Measurements from ENCODE around the gene SLC35E2B.
"Not testable (repeated sequence)": the region's sequence is repeated elsewhere in the genome, so short reads cannot be mapped to it uniquely, and the experiment has no call there.

The SLC35E2B gene

GRCh38 chr1:1702506-1702905 lies 9.9 kb upstream of the SLC35E2B start:
- not testable (repeated sequence) for H3K27ac ChIP-seq (ENCODE audit: low read depth, low read length, severe bottlenecking); H3K9me3 ChIP-seq (ENCODE audit: control insufficient read depth, low read length); H3K36me3 ChIP-seq (ENCODE audit: control insufficient read depth, insufficient read depth, low read length); H3K4me3 ChIP-seq (ENCODE audit: extremely low read depth, insufficient read depth, low read length, poor library complexity, severe bottlenecking); H3K4me1 ChIP-seq (ENCODE audit: control insufficient read depth, insufficient read depth, low read length, poor library complexity, severe bottlenecking)
- WGBS, 2 experiments (ENCODE audit: insufficient coverage in 2 of 2) = no CpG with 5 or more reads among the region's 18 CpGs

- not testable (repeated sequence) for H3K9me3 ChIP-seq (ENCODE audit: control insufficient read depth, low read length); H3K4me1 ChIP-seq (ENCODE audit: control insufficient read depth, insufficient read depth, low read length, poor library complexity, severe bottlenecking); H3K4me3 ChIP-seq (ENCODE audit: extremely low read depth, insufficient read depth, low read length, poor library complexity, severe bottlenecking); H3K36me3 ChIP-seq (ENCODE audit: control insufficient read depth, insufficient read depth, low read length); H3K27ac ChIP-seq (ENCODE audit: low read depth, low read length, severe bottlenecking)
- WGBS, 2 experiments (ENCODE audit: insufficient coverage in 2 of 2) = no CpG with 5 or more reads among the region's 33 CpGs
These were observed 8.0 kb upstream of the SLC35E2B start for GRCh38 chr1:1700557-1700956.

GRCh38 chr1:1700067-1700466 lies 7.5 kb upstream of the SLC35E2B start:
- not testable (repeated sequence) for H3K9me3 ChIP-seq (ENCODE audit: control insufficient read depth, low read length); H3K36me3 ChIP-seq (ENCODE audit: control insufficient read depth, insufficient read depth, low read length); H3K4me3 ChIP-seq (ENCODE audit: extremely low read depth, insufficient read depth, low read length, poor library complexity, severe bottlenecking); H3K27ac ChIP-seq (ENCODE audit: low read depth, low read length, severe bottlenecking); H3K4me1 ChIP-seq (ENCODE audit: control insufficient read depth, insufficient read depth, low read length, poor library complexity, severe bottlenecking)
- no CpG with 5 or more reads among the region's 45 CpGs for WGBS, 2 experiments (ENCODE audit: insufficient coverage in 2 of 2)

- H3K27ac ChIP-seq (ENCODE audit: low read depth, low read length, severe bottlenecking); H3K4me1 ChIP-seq (ENCODE audit: control insufficient read depth, insufficient read depth, low read length, poor library complexity, severe bottlenecking); H3K9me3 ChIP-seq (ENCODE audit: control insufficient read depth, low read length); H3K36me3 ChIP-seq (ENCODE audit: control insufficient read depth, insufficient read depth, low read length); H3K4me3 ChIP-seq (ENCODE audit: extremely low read depth, insufficient read depth, low read length, poor library complexity, severe bottlenecking): not testable (repeated sequence)
- 80% methylated on average over 3 of the region's 19 CpGs; no CpG with 5 or more reads in 1 of the 2 experiments for WGBS, 2 experiments (ENCODE audit: insufficient coverage in 2 of 2)
These were observed 6.5 kb upstream of the SLC35E2B start for GRCh38 chr1:1699061-1699460.

GRCh38 chr1:1697358-1698183 lies 5.0 kb upstream of the SLC35E2B start:
- not testable (repeated sequence) for H3K4me3 ChIP-seq (ENCODE audit: extremely low read depth, insufficient read depth, low read length, poor library complexity, severe bottlenecking); H3K36me3 ChIP-seq (ENCODE audit: control insufficient read depth, insufficient read depth, low read length); H3K9me3 ChIP-seq (ENCODE audit: control insufficient read depth, low read length); H3K27ac ChIP-seq (ENCODE audit: low read depth, low read length, severe bottlenecking); H3K4me1 ChIP-seq (ENCODE audit: control insufficient read depth, insufficient read depth, low read length, poor library complexity, severe bottlenecking)
- WGBS, 2 experiments (ENCODE audit: insufficient coverage in 2 of 2) = 76 to 82% methylated on average over 3 to 8 of the region's 26 CpGs

- not testable (repeated sequence) for H3K9me3 ChIP-seq (ENCODE audit: control insufficient read depth, low read length); H3K27ac ChIP-seq (ENCODE audit: low read depth, low read length, severe bottlenecking)
- 95 to 97% methylated on average over 10 to 11 of the region's 23 CpGs for WGBS, 2 experiments (ENCODE audit: insufficient coverage in 2 of 2)
These were observed 4.1 kb upstream of the SLC35E2B start for GRCh38 chr1:1696431-1697357.

GRCh38 chr1:1692324-1692713 lies 276 bp downstream of the SLC35E2B start:
- H3K9me3 ChIP-seq (ENCODE audit: control insufficient read depth, low read length); H3K4me1 ChIP-seq (ENCODE audit: control insufficient read depth, insufficient read depth, low read length, poor library complexity, severe bottlenecking): not testable (repeated sequence)
- 0 to 1% methylated on average over 13 to 15 of the region's 45 CpGs for WGBS, 2 experiments (ENCODE audit: insufficient coverage in 2 of 2)
- peak overlapping the region; percentile 99 for H3K27ac ChIP-seq (ENCODE audit: low read depth, low read length, severe bottlenecking)
- peaks cover 17% of the 10 kb centered on the region for H3K36me3 ChIP-seq (ENCODE audit: control insufficient read depth, insufficient read depth, low read length)
- H3K4me3 ChIP-seq (ENCODE audit: extremely low read depth, insufficient read depth, low read length, poor library complexity, severe bottlenecking) = peak overlapping the region; percentile 50

More at GRCh38 chr1:1696431-1697357, 4.1 kb upstream of the SLC35E2B start:
- not testable (repeated sequence) for H3K4me3 ChIP-seq (ENCODE audit: extremely low read depth, insufficient read depth, low read length, poor library complexity, severe bottlenecking); H3K4me1 ChIP-seq (ENCODE audit: control insufficient read depth, insufficient read depth, low read length, poor library complexity, severe bottlenecking); H3K36me3 ChIP-seq (ENCODE audit: control insufficient read depth, insufficient read depth, low read length)

- WGBS, 2 experiments (ENCODE audit: insufficient coverage in 2 of 2) = no CpG with 5 or more reads among the region's 16 CpGs
These were observed 1.2 kb downstream of the SLC35E2B start for GRCh38 chr1:1691443-1691842.

GRCh38 chr1:1689526-1689925 lies 3.1 kb downstream of the SLC35E2B start:
- H3K27ac ChIP-seq (ENCODE audit: low read depth, low read length, severe bottlenecking); H3K4me1 ChIP-seq (ENCODE audit: control insufficient read depth, insufficient read depth, low read length, poor library complexity, severe bottlenecking); H3K4me3 ChIP-seq (ENCODE audit: extremely low read depth, insufficient read depth, low read length, poor library complexity, severe bottlenecking); H3K9me3 ChIP-seq (ENCODE audit: control insufficient read depth, low read length): not testable (repeated sequence)
- 90 to 100% methylated on average over 2 to 4 of the region's 7 CpGs for WGBS, 2 experiments (ENCODE audit: insufficient coverage in 2 of 2)
- H3K36me3 ChIP-seq (ENCODE audit: control insufficient read depth, insufficient read depth, low read length) = peaks cover 33% of the 10 kb centered on the region

More at GRCh38 chr1:1691443-1691842, 1.2 kb downstream of the SLC35E2B start:
- not testable (repeated sequence) for H3K4me1 ChIP-seq (ENCODE audit: control insufficient read depth, insufficient read depth, low read length, poor library complexity, severe bottlenecking); H3K27ac ChIP-seq (ENCODE audit: low read depth, low read length, severe bottlenecking); H3K9me3 ChIP-seq (ENCODE audit: control insufficient read depth, low read length)
- Histone ChIP-seq H3K36me3 (ENCODE audit: control insufficient read depth, insufficient read depth, low read length) (peaks cover 21% of the 10 kb centered on the region), H3K4me3 (ENCODE audit: extremely low read depth, insufficient read depth, low read length, poor library complexity, severe bottlenecking) (peak overlapping the region; percentile 30)

- WGBS, 2 experiments (ENCODE audit: insufficient coverage in 2 of 2) = 96 to 100% methylated on average over 3 to 5 of the region's 9 CpGs
- Histone ChIP-seq H3K36me3 (ENCODE audit: control insufficient read depth, insufficient read depth, low read length) (peaks cover 46% of the 10 kb centered on the region), H3K9me3 (ENCODE audit: control insufficient read depth, low read length) (no peaks in the 10 kb centered on the region), H3K27ac (ENCODE audit: low read depth, low read length, severe bottlenecking) (no peak overlapping the region), H3K4me1 (ENCODE audit: control insufficient read depth, insufficient read depth, low read length, poor library complexity, severe bottlenecking) (no peaks in the 10 kb centered on the region), H3K4me3 (ENCODE audit: extremely low read depth, insufficient read depth, low read length, poor library complexity, severe bottlenecking) (no peak overlapping the region)
These were observed 4.7 kb downstream of the SLC35E2B start for GRCh38 chr1:1687846-1688245.
